ENCODE data around the gene CDK5R2. TPM values are rescaled to one million over a fixed set of nuclear protein-coding genes. Genes with fewer than 3 reads are reported as not detected.

Gene CDK5R2
- total RNA-seq, 2 donors from 2014 or later: not detected

GRCh38 chr2:218984239-218985020, 25.0 kb downstream of the CDK5R2 start:
- no peak for TF ChIP-seq CTCF (IDR thresholded peaks at IDR 0.05)
- no peak for DNase-seq (ENCODE audit: low spot score)
- H3K36me3 ChIP-seq: no peaks in the 10 kb centered on the region
- H3K9me3 ChIP-seq: no peaks in the 10 kb centered on the region
- H3K4me1 ChIP-seq: peaks cover 0 to 57% of the 10 kb centered on the region in 2 donors
- peak overlapping the region in 1 of 2 donors; percentile 20 for H3K4me3 ChIP-seq
- H3K27ac ChIP-seq: no peak overlapping the region
- H3K27me3 ChIP-seq: peaks cover 39 to 84% of the 10 kb centered on the region in 2 donors

- no peak for DNase-seq (ENCODE audit: low spot score)
- TF ChIP-seq CTCF (IDR thresholded peaks at IDR 0.05): no peak
- peaks cover 39 to 86% of the 10 kb centered on the region in 2 donors for H3K27me3 ChIP-seq
- peak within 1 kb of the TSS in 1 of 2 donors; percentile 20 for H3K4me3 ChIP-seq
- no peaks in the 10 kb centered on the region for H3K36me3 ChIP-seq
- H3K4me1 ChIP-seq: peaks cover 0 to 52% of the 10 kb centered on the region in 2 donors
- H3K27ac ChIP-seq: no peak within 1 kb of the TSS
- no peaks in the 10 kb centered on the region for H3K9me3 ChIP-seq
These were observed 25.5 kb downstream of the CDK5R2 start, which contains the start of gene FEV for GRCh38 chr2:218985021-218985324. TSS of gene FEV (minus strand) at chr2:218985184. CDS start at chr2:218985075, 109 bp downstream.

- H3K4me3 ChIP-seq: peak overlapping the region in 1 of 2 donors; percentile 20
- no peaks in the 10 kb centered on the region for H3K36me3 ChIP-seq
- H3K27ac ChIP-seq: no peak overlapping the region
- TF ChIP-seq CTCF (IDR thresholded peaks at IDR 0.05): no peak
- no peak for DNase-seq (ENCODE audit: low spot score)
- no peaks in the 10 kb centered on the region for H3K9me3 ChIP-seq
- peaks cover 40 to 92% of the 10 kb centered on the region in 2 donors for H3K27me3 ChIP-seq
- peaks cover 0 to 46% of the 10 kb centered on the region in 2 donors for H3K4me1 ChIP-seq
These were observed 26.0 kb downstream of the CDK5R2 start for GRCh38 chr2:218985325-218986091.

- H3K27ac ChIP-seq: no peak overlapping the region
- H3K36me3 ChIP-seq: no peaks in the 10 kb centered on the region
- DNase-seq (ENCODE audit: low spot score): no peak
- no peak for TF ChIP-seq CTCF (IDR thresholded peaks at IDR 0.05)
- peaks cover 0 to 39% of the 10 kb centered on the region in 2 donors for H3K4me1 ChIP-seq
- no peaks in the 10 kb centered on the region for H3K9me3 ChIP-seq
- H3K4me3 ChIP-seq: no peak overlapping the region
- peaks cover 42 to 91% of the 10 kb centered on the region in 2 donors for H3K27me3 ChIP-seq
These were observed 26.8 kb downstream of the CDK5R2 start for GRCh38 chr2:218986148-218986761.

GRCh38 chr2:218988164-218988563, 28.7 kb downstream of the CDK5R2 start:
- DNase-seq (ENCODE audit: low spot score): no peak
- peaks cover 35 to 93% of the 10 kb centered on the region in 2 donors for H3K27me3 ChIP-seq
- no peak overlapping the region for H3K27ac ChIP-seq
- no peak for TF ChIP-seq CTCF (IDR thresholded peaks at IDR 0.05)
- peaks cover 0 to 28% of the 10 kb centered on the region in 2 donors for H3K4me1 ChIP-seq
- no peak overlapping the region for H3K4me3 ChIP-seq
- no peaks in the 10 kb centered on the region for H3K36me3 ChIP-seq
- no peaks in the 10 kb centered on the region for H3K9me3 ChIP-seq

Measured in right atrium auricular region (tissue), 2 donors.